Esophagus muscularis mucosa (tissue), 4 donors: ENCODE measurements around the gene PRELID3B. TPM values are rescaled to one million over a fixed set of nuclear protein-coding genes. Genes with fewer than 3 reads are reported as not detected.
"Not testable (repeated sequence)": the region's sequence is repeated elsewhere in the genome, so short reads cannot be mapped to it uniquely, and the experiment has no call there.

ENCODE experiments used
- DNase-seq: peaks from one replicate; pipeline ENCODE4 v3.0.0-alpha.2; 2017; ENCODE audit errors: extremely low spot score
- H3K27ac ChIP-seq, 4 donors: fragments of 200-600 bp; sonication (generic); replicated peaks in 1 of 4; 1 replicate in 3 of 4; 2 replicates in 1 of 4; pipeline ENCODE4 v1.5.1; 2016 to 2019; ENCODE audit warnings: mild to moderate bottlenecking in 1 of 4
- H3K27me3 ChIP-seq, 4 donors: fragments of 200-600 bp; sonication (generic); one replicate each; pipeline versions ENCODE4 v1.5.1 to v1.6.0; 2016 to 2019
- H3K36me3 ChIP-seq, 4 donors: fragments of 200-600 bp; sonication (generic); one replicate each; pipeline ENCODE4 v1.5.1; 2016 to 2019
- H3K4me1 ChIP-seq, 4 donors: fragments of 200-600 bp; sonication (generic); one replicate each; pipeline ENCODE4 v1.5.1; 2016 to 2019
- H3K4me3 ChIP-seq, 4 donors: fragments of 200-600 bp; sonication (generic); 1 replicate in 2 of 4; 2 replicates in 2 of 4; pipeline ENCODE4 v1.5.1; 2016 to 2019; ENCODE audit warnings: mild to moderate bottlenecking in 4 of 4, moderate library complexity in 1 of 4
- H3K9me3 ChIP-seq, 4 donors: fragments of 200-600 bp; sonication (generic); 1 replicate in 3 of 4; 2 replicates in 1 of 4; pipeline ENCODE4 v1.5.1; 2016 to 2019
- EP300 ChIP-seq: sonication (generic); formaldehyde crosslinking; IDR thresholded peaks from one replicate; pipeline ENCODE4 v1.6.1; 2017; ENCODE audit warnings: antibody characterized with exemption
- POLR2A ChIP-seq: fragments of 450-650 bp; IDR thresholded peaks from one replicate; pipeline ENCODE4 v1.6.1; 2017; ENCODE audit warnings: antibody characterized with exemption, moderate library complexity, mild to moderate bottlenecking, low read depth
- POLR2AphosphoS5 ChIP-seq, 2 donors: sonication (generic); formaldehyde crosslinking; IDR thresholded peaks; one replicate each; pipeline ENCODE4 v1.6.1; 2017; ENCODE audit warnings: antibody characterized with exemption in 2 of 2
- WGBS: methylation state at CpG from one replicate; pipeline ENCODE4 v1.1.5; 2018; 5-methylcytosine and 5-hydroxymethylcytosine counted together
- intact Hi-C: fragments of 100-400 bp; cut with DNase I; formaldehyde crosslinking; loops from one replicate; pipeline ENCODE4 v1.15.1; 2023
- total RNA-seq, 4 donors: library from RNA; depleted of rRNA; stranded (reverse); fragments of >200 nt; gene quantifications; one replicate each; pipeline versions ENCODE4 v1.1.0 to v1.2.1, GENCODE V29; 2016
- TF ChIP-seq, protein P1 (sequence below), 3 experiments: fragments of 200-600 bp in 2 of 3; fragments of 450-650 bp in 1 of 3; sonication (generic) in 2 of 3; IDR thresholded peaks; one replicate each; pipeline ENCODE4 v1.5.1; 2017 to 2019; ENCODE audit warnings: antibody characterized with exemption in 3 of 3, mild to moderate bottlenecking in 2 of 3, moderate library complexity in 1 of 3

PRELID3B gene
- total RNA-seq, 4 donors from 2014 or later = 32.0 to 48.4 (median 36.6) TPM

DNA sequence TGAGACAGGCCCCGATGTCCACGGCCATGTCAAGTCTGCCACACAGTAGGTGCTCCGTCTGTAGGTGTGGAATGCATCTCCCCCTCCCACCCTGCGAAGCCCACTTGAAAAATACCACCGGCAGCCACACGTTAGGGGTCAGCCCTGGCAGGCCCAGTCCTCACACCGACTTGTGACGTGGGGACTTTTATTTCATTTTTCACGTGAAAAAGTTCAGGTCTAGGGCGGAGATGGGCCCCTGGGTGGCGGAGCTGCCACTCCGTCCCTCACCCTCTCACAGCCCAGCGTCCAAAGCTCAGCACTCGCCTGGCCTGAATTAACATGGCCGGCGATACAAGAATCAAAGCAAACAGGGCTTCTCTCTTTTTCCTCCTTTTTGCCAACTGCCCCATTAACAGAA is 27.2 kb downstream of the PRELID3B start:
- Histone ChIP-seq H3K4me3 (no peak overlapping the region), H3K9me3 (no peaks in the 10 kb centered on the region), H3K27ac (no peak overlapping the region), H3K36me3 (peaks cover 0 to 3% (median 0%) of the 10 kb centered on the region in 4 donors), H3K27me3 (no peaks in the 10 kb centered on the region), H3K4me1 (peaks cover 9 to 26% (median 12%) of the 10 kb centered on the region in 4 donors)
- no peak for DNase-seq
- intact Hi-C loops = no loop called here
- WGBS = 90% methylated on average over 10 of the region's 16 CpGs
- TF ChIP-seq EP300 (no peak), POLR2A (no peak), POLR2AphosphoS5 (IDR thresholded peaks at IDR 0.05) (no peak)
- TF ChIP-seq, protein P1, sequence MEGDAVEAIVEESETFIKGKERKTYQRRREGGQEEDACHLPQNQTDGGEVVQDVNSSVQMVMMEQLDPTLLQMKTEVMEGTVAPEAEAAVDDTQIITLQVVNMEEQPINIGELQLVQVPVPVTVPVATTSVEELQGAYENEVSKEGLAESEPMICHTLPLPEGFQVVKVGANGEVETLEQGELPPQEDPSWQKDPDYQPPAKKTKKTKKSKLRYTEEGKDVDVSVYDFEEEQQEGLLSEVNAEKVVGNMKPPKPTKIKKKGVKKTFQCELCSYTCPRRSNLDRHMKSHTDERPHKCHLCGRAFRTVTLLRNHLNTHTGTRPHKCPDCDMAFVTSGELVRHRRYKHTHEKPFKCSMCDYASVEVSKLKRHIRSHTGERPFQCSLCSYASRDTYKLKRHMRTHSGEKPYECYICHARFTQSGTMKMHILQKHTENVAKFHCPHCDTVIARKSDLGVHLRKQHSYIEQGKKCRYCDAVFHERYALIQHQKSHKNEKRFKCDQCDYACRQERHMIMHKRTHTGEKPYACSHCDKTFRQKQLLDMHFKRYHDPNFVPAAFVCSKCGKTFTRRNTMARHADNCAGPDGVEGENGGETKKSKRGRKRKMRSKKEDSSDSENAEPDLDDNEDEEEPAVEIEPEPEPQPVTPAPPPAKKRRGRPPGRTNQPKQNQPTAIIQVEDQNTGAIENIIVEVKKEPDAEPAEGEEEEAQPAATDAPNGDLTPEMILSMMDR (IDR thresholded peaks at IDR 0.05) = no peak

DNA sequence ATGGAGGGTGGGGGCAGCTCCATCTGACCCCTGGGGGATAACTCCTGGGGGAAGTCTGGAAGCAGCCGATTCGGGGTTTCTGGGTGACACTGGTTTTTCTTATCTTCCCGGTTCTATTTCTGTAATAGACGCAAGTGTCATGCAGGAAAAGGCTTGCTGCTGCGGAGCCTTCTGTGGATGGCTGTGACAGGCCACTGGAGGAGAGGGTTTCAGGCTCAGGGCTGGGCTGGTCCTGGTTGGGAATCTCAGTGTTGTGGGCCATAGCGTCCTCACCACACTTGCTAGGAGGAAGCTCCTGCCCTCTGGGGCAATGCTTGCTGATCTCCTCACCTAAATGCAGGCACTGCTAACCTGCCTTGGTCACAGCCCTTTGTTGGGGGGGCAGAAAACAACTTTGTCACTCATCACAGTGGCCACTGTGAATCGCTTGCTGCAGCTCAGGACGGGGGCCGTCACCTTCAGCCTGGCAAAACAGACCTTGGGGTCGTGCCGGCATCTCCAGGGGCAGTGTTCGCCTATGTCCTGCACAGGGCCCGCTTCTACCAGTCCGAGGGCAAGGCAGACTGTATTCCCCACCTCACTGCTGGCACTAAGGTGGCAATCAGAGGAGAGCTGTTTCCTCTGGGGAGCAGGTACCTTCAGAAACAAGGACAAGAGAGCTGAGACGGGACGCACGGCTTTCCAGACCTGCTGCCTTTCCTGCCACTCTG is 27.8 kb downstream of the PRELID3B start:
- Histone ChIP-seq H3K27ac (no peak overlapping the region), H3K4me3 (no peak overlapping the region), H3K36me3 (peaks cover 0 to 3% (median 0%) of the 10 kb centered on the region in 4 donors), H3K4me1 (peaks cover 10 to 30% (median 16%) of the 10 kb centered on the region in 4 donors), H3K27me3 (no peaks in the 10 kb centered on the region), H3K9me3 (no peaks in the 10 kb centered on the region)
- TF ChIP-seq POLR2AphosphoS5 (IDR thresholded peaks at IDR 0.05) = no peak
- TF ChIP-seq EP300 = no peak
- TF ChIP-seq POLR2A = no peak
- TF ChIP-seq, protein P1 (IDR thresholded peaks at IDR 0.05) = no peak
- intact Hi-C loops = no loop called here
- DNase-seq = no peak
- 94% methylated on average over 7 of the region's 17 CpGs for WGBS

DNA sequence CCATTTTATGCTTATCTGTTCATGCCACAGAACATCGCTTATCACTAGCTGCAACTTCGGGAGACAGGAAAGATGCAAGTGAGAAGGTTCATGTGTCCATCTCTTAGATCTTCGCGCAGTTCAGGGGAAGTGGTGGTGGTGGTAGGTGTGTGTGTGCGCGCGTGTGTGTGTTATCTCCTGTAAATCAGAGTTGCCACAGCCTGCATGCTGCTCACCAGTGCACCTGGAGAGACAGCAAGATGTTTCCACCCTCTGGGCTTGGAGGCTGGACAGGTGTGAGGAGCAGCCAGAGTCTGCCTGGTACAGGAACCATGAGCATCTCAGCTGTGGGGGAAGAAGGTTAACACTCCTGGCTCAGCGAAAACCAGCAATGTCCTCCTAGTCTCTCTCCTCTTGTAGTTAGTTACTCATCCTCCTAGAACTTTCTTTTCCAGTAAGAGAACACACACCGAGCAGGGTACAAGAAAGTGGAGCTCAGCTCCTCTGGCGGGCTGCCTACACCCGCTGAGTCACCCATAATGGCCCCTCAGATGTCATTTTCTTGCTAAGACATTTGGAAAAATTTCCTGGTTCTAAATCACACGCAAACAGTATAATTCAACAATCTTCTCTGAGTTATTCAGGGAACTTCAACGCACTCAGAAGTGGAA is 28.5 kb downstream of the PRELID3B start:
- Histone ChIP-seq H3K27me3 (no peaks in the 10 kb centered on the region), H3K4me3 (no peak overlapping the region), H3K9me3 (no peaks in the 10 kb centered on the region), H3K36me3 (peaks cover 0 to 3% (median 0%) of the 10 kb centered on the region in 4 donors), H3K4me1 (peaks cover 10 to 30% (median 17%) of the 10 kb centered on the region in 4 donors), H3K27ac (no peak overlapping the region)
- DNase-seq = no peak
- intact Hi-C loops = no loop called here
- 76% methylated on average over 13 of the region's 13 CpGs for WGBS
- TF ChIP-seq, protein P1 (IDR thresholded peaks at IDR 0.05) = no peak

DNA sequence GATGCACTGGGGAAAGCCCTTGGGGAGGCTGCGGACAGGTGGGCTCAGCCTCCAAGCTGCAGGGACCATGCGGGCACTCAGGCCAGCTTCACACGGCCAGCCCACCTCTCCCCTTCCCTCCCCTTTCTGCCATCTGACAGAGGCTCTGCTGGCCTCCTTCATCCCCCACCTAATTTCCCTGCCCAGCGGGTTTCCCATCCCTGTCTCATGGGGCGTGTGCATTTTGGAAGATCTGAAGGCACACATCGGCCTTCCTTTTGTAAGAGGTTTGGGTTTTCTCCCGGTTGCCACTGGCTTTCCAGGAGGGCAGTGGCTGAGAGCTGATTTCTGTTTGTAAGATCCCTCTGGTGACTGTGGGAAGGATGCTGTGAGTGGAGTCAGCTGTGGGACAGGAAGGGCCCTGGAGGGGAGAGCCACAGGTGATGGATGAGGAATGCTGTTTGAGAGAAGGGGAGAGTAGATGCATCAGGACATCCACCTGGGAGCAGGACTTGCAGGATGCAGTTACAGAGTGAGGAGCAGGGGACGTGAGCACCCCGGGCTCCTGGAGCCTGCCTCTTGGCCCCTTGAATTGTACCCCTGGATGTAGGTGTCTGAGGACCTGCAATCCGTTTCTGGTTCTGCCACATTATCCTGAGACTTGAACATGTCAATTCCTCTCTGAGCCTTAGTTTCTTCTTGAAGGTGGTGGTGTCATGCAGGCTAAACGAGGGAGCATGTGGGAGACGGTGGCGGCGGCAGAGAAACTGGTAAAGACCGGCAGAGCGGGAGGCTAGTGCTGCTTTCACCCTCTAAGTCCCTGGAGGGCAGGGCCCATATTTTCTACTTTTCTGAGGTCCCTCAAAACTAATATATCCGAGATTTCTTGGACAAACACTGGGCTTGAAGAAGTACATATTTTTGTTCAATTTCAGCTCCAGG is 29.3 kb downstream of the PRELID3B start:
- Histone ChIP-seq H3K27me3 (no peaks in the 10 kb centered on the region), H3K9me3 (no peaks in the 10 kb centered on the region), H3K36me3 (peaks cover 0 to 3% (median 0%) of the 10 kb centered on the region in 4 donors), H3K27ac (no peak overlapping the region), H3K4me1 (peaks cover 10 to 30% (median 17%) of the 10 kb centered on the region in 4 donors), H3K4me3 (no peak overlapping the region)
- DNase-seq = no peak
- TF ChIP-seq, protein P1 (IDR thresholded peaks at IDR 0.05) = no peak
- no peak for TF ChIP-seq EP300
- TF ChIP-seq POLR2AphosphoS5 (IDR thresholded peaks at IDR 0.05) = no peak
- TF ChIP-seq POLR2A = no peak
- 86% methylated on average over 17 of the region's 17 CpGs for WGBS
- intact Hi-C loops = no loop called here

DNA sequence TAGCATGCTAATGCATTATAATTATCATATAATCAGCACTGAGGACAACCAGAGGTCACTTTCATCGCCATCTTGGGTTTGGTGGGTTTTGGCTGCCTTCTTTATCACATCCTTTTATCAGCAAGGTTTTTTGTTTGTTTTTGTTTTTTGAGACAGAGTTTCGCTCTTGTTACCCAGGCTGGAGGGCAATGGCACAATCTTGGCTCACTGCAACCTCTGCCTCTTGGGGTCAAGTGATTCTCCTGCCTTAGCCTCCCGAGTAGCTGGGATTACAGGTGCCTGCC is 30.8 kb downstream of the PRELID3B start:
- H3K9me3 ChIP-seq, intact Hi-C loops, H3K36me3 ChIP-seq, H3K4me3 ChIP-seq, DNase-seq, H3K27me3 ChIP-seq: not testable (repeated sequence)
- 93% methylated on average over 3 of the region's 3 CpGs for WGBS
- Histone ChIP-seq H3K27ac (peak overlapping the region in 2 of 4 donors; percentile 42 to 47), H3K4me1 (peaks cover 18 to 31% (median 25%) of the 10 kb centered on the region in 4 donors)
